Vagina (tissue), 2 donors: ENCODE results near the gene STK24.

Experiments used
- POLR2AphosphoS5 ChIP-seq, 2 donors: sonication (generic); formaldehyde crosslinking; IDR thresholded peaks; one replicate each; pipeline ENCODE4 v1.9.0; 2017; ENCODE audit warnings: antibody characterized with exemption in 2 of 2, mild to moderate bottlenecking in 2 of 2, low read depth in 1 of 2; ENCODE audit not compliant: insufficient read depth in 1 of 2
- TF ChIP-seq, protein P1 (sequence below), 3 experiments: fragments of 450-650 bp in 2 of 3; fragments of 200-600 bp in 1 of 3; sonication (generic) in 1 of 3; IDR thresholded peaks; one replicate each; pipeline ENCODE4 v1.5.1; 2017 to 2019; ENCODE audit warnings: antibody characterized with exemption in 3 of 3, mild to moderate bottlenecking in 2 of 3, moderate library complexity in 2 of 3

DNA sequence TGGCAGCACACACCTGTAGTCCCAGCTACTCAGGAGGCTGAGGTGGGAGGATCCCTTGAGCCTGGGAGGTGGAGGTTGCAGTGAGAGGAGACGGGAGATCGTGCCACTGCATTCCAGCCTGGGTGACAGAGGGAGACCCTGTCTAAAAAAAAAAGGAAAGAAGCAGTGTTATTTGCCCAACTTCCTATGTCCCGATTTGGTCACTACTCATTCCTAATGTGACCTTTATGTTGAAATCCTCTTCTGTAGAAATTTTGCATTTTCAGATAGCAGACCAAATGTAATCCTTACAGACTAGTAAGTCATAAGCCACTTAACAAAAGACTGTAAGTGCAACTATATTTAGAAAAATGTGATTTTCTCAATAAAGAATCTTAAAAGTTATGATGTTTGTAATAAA lies 18.2 kb upstream of the STK24 start:
- TF ChIP-seq POLR2AphosphoS5 (IDR thresholded peaks at IDR 0.05; ENCODE audit: insufficient read depth in 1 of 2, low read depth in 1 of 2) = no peak
- TF ChIP-seq, protein P1, sequence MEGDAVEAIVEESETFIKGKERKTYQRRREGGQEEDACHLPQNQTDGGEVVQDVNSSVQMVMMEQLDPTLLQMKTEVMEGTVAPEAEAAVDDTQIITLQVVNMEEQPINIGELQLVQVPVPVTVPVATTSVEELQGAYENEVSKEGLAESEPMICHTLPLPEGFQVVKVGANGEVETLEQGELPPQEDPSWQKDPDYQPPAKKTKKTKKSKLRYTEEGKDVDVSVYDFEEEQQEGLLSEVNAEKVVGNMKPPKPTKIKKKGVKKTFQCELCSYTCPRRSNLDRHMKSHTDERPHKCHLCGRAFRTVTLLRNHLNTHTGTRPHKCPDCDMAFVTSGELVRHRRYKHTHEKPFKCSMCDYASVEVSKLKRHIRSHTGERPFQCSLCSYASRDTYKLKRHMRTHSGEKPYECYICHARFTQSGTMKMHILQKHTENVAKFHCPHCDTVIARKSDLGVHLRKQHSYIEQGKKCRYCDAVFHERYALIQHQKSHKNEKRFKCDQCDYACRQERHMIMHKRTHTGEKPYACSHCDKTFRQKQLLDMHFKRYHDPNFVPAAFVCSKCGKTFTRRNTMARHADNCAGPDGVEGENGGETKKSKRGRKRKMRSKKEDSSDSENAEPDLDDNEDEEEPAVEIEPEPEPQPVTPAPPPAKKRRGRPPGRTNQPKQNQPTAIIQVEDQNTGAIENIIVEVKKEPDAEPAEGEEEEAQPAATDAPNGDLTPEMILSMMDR (IDR thresholded peaks at IDR 0.05) = no peak
